22Rv1 (cell line): Measurements from ENCODE around the gene RAD54L2.

Experiments used
- ZFX ChIP-seq: fragments of 450-650 bp; IDR thresholded peaks from 2 replicates; pipeline ENCODE4 v1.6.1; 2017; ENCODE audit warnings: antibody characterized with exemption, borderline replicate concordance
- TF ChIP-seq, protein P1 (sequence below): fragments of 450-650 bp; IDR thresholded peaks from 2 replicates; pipeline ENCODE4 v1.5.1; 2017; ENCODE audit warnings: mild to moderate bottlenecking

DNA sequence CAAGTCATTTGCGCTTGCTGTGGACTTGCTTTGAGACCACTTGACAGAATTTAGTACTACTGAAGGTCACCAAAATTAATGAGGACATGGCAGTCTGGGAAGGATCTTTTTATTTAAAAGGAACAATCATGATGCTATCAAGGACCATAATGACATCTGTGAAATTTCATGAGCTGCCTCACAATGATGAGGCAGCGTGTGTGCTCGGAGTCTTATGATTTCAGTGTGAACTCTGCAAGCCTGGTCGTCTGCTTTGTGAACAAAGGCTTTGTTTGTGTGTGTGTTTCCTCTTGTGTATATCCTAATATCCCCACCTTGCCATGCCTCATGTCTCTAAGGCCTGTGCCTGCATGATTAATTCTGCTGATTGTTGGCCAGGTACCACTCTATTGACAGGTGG lies 46.7 kb downstream of the RAD54L2 start:
- TF ChIP-seq, protein P1, sequence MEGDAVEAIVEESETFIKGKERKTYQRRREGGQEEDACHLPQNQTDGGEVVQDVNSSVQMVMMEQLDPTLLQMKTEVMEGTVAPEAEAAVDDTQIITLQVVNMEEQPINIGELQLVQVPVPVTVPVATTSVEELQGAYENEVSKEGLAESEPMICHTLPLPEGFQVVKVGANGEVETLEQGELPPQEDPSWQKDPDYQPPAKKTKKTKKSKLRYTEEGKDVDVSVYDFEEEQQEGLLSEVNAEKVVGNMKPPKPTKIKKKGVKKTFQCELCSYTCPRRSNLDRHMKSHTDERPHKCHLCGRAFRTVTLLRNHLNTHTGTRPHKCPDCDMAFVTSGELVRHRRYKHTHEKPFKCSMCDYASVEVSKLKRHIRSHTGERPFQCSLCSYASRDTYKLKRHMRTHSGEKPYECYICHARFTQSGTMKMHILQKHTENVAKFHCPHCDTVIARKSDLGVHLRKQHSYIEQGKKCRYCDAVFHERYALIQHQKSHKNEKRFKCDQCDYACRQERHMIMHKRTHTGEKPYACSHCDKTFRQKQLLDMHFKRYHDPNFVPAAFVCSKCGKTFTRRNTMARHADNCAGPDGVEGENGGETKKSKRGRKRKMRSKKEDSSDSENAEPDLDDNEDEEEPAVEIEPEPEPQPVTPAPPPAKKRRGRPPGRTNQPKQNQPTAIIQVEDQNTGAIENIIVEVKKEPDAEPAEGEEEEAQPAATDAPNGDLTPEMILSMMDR = no peak
- TF ChIP-seq ZFX = no peak
